WERI-Rb-1 (cell line): Measurements from ENCODE around the gene FOXJ1.

ENCODE experiments used
- DNase-seq: peaks from one replicate; pipeline ENCODE4 v3.0.0-alpha.2; 2020
- H3K27ac ChIP-seq: fragments of 250-450 bp; sonication (Bioruptor Pico); 2 replicates; pipeline ENCODE4 v1.5.1; 2020; ENCODE audit warnings: mild to moderate bottlenecking, moderate library complexity
- H3K27me3 ChIP-seq: fragments of 250-450 bp; sonication (Bioruptor Pico); 2 replicates; pipeline ENCODE4 v1.5.1; 2021; ENCODE audit warnings: mild to moderate bottlenecking, low read depth, moderate library complexity; ENCODE audit not compliant: insufficient read depth, severe bottlenecking
- H3K36me3 ChIP-seq: fragments of 250-450 bp; sonication (Bioruptor Pico); 2 replicates; pipeline ENCODE4 v1.5.1; 2020; ENCODE audit warnings: mild to moderate bottlenecking, moderate library complexity
- H3K4me3 ChIP-seq: 2 replicates; pipeline ENCODE4 v1.5.1; 2011; ENCODE audit warnings: low read depth, mild to moderate bottlenecking, control low read depth, low read length
- H3K9me3 ChIP-seq: fragments of 250-450 bp; sonication (Bioruptor Pico); 2 replicates; pipeline ENCODE4 v1.5.1; 2021; ENCODE audit warnings: mild to moderate bottlenecking, moderate library complexity; ENCODE audit not compliant: severe bottlenecking
- TF ChIP-seq, protein P1 (sequence below): IDR thresholded peaks from 2 replicates; pipeline ENCODE4 v1.5.1; 2011; ENCODE audit warnings: low read depth, mild to moderate bottlenecking, control low read depth, inconsistent platforms, low read length

FOXJ1 gene

DNA sequence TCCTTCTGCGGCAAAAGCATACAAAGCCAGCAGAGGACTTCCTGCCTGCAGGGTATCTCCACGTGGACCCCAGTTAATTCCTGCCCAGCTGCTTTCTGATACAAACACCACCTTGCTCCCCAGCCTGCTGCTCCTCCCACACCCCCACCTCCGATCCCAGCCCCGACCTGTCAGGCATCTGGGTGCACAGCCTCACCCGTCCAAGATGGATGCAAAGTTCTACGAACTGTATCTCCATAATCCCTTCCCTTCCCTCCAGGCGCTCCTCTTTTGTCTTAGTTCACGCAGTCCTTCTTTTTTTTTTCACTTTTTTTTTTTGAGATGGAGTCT is 15.6 kb upstream of the FOXJ1 start:
- Histone ChIP-seq H3K27me3 (no peaks in the 10 kb centered on the region), H3K36me3 (peaks cover 25% of the 10 kb centered on the region), H3K27ac (peak overlapping the region; percentile 82), H3K4me3 (no peak overlapping the region), H3K9me3 (no peaks in the 10 kb centered on the region)
- TF ChIP-seq, protein P1, sequence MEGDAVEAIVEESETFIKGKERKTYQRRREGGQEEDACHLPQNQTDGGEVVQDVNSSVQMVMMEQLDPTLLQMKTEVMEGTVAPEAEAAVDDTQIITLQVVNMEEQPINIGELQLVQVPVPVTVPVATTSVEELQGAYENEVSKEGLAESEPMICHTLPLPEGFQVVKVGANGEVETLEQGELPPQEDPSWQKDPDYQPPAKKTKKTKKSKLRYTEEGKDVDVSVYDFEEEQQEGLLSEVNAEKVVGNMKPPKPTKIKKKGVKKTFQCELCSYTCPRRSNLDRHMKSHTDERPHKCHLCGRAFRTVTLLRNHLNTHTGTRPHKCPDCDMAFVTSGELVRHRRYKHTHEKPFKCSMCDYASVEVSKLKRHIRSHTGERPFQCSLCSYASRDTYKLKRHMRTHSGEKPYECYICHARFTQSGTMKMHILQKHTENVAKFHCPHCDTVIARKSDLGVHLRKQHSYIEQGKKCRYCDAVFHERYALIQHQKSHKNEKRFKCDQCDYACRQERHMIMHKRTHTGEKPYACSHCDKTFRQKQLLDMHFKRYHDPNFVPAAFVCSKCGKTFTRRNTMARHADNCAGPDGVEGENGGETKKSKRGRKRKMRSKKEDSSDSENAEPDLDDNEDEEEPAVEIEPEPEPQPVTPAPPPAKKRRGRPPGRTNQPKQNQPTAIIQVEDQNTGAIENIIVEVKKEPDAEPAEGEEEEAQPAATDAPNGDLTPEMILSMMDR, result no peak
- DNase-seq, result no peak

DNA sequence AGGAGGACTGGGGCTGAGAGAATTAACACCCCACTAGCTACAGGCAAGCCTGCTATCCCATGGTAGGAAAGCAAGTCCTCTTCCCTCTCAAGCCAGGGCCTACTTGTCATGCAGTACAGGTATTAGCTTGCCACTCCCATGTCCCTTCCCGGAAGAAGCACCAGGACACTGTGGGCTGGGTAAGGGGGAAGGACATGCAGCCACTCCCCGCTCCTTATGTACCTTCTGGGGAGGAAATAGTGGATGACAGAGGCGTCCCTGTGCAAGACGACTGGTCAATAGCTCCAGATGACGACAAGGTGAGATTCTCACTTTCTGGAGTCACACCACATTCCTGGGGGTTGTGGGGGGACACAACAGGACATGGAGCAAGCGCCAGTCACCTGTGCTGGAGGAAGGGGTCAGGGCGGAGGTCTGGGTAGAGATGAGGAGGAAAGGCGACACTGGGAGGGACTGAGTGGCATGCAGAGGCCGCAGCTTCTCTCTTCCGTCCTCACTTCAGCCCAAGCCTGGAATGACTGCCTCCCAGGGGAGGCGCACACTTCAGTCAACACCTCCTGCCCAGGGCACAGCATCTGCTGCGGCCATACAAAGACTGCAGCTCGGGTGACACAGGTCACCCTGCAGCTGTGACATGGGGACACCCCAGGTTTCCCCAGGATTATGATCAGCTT is 15.1 kb upstream of the FOXJ1 start:
- peak overlapping the region; percentile 82 for H3K27ac ChIP-seq
- no peaks in the 10 kb centered on the region for H3K27me3 ChIP-seq
- H3K4me3 ChIP-seq, result no peak overlapping the region
- no peaks in the 10 kb centered on the region for H3K9me3 ChIP-seq
- peak; percentile 75 for DNase-seq
- TF ChIP-seq, protein P1, result no peak
- H3K36me3 ChIP-seq, result peaks cover 29% of the 10 kb centered on the region

DNA sequence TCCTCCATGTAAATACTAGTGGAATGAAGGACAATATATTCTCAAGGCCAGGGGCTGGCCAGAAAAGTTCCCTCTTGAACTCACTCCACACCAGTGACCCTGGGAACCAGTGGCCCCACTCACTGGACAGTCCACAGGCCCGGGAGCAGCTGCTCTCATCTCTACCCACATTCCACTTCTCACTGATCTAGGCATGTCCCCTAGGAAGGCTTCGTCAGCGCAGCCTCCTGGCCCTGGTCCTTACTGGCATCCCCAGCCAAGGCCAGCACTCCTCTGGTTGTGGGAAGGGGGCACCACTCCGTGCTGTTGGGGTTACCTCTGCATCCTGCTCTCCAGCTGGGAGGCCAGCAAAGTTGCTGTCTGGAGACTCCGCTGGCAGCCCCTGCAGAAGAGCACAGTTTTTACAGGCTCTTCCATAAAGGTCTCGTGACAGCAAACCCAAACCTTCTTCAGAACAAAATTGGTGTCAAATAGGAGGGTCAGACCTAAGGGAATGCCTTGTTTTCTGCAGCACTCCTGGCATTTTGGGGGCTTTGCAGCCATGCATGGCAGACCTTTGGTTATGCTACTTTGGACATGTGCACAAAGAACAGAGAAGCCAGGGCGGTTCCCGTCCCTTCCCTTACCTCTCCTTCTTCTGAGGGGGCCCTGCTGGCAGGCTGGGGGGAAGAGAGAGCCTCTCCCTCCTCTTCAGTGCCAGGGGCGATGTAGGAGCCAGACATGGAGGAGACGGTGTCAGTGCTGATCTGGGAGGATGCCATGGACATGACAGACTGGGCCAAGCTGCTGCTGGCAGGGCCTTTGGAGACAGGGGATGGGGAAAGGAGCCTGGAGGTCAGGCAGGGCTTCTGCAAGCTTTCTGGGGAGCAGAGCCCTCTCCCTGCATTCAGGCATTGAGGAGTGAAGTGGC is 14.1 kb upstream of the FOXJ1 start:
- Histone ChIP-seq H3K36me3 (peaks cover 31% of the 10 kb centered on the region), H3K27me3 (no peaks in the 10 kb centered on the region), H3K4me3 (no peak overlapping the region), H3K27ac (peak overlapping the region; percentile 82), H3K9me3 (no peaks in the 10 kb centered on the region)
- TF ChIP-seq, protein P1, result no peak
- DNase-seq, result no peak

DNA sequence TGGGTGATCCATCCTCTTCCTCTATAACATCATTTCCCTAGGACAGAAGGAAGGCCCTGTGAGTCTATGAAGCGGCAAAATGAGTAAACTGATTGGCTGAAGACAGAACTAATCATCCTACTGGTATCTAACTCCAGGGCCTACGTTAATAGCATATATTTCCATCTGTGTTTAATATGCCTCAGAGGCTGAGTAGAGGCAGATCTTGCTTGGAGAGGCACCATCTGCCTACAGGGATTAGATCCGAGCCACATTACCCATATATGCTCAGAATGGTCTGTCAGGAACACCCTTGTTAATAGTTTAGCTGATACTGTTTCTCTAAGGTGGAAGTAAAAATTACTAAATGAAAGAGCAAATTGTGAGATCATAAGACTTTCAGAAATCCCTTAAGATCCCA is 13.2 kb upstream of the FOXJ1 start:
- no peaks in the 10 kb centered on the region for H3K27me3 ChIP-seq
- TF ChIP-seq, protein P1, result no peak
- DNase-seq, result peak; percentile 66
- H3K27ac ChIP-seq, result peak overlapping the region; percentile 82
- H3K36me3 ChIP-seq, result peaks cover 31% of the 10 kb centered on the region
- H3K4me3 ChIP-seq, result no peak overlapping the region
- no peaks in the 10 kb centered on the region for H3K9me3 ChIP-seq

DNA sequence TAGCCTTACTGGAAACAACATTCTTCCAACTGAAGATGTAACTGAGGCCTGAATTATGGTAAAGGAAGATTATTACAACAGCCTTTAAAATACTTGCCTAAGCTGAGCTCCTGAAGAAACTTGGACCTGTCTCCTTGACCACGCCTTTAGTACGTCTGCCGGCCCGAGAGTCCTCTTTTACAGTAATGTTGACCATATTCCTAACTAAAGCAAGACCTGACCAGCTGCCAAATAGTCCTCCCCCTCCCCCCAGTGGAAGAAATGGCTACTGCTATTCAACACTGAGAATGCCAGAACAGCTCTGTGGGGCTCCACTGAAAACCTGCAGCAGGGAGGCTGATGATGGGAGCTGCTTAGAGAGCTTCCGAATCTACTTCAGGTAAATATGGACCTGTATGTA is 12.6 kb upstream of the FOXJ1 start:
- Histone ChIP-seq H3K4me3 (no peak overlapping the region), H3K9me3 (no peaks in the 10 kb centered on the region), H3K27ac (peak overlapping the region; percentile 82), H3K36me3 (peaks cover 27% of the 10 kb centered on the region), H3K27me3 (no peaks in the 10 kb centered on the region)
- DNase-seq, result peak; percentile 70
- TF ChIP-seq, protein P1, result peak; percentile 56
